GM23338 (cell line): ENCODE data around the gene GPR85. TPM values are rescaled to one million over a fixed set of nuclear protein-coding genes. Genes with fewer than 3 reads are reported as not detected.

Experiments used
- CTCF ChIP-seq, 2 experiments: fragments of 200-600 bp in 1 of 2; sonication (generic) in 1 of 2; conservative IDR thresholded peaks; 2 replicates each; pipeline versions ENCODE4 v1.5.1 to v1.6.1; 2016 to 2017; ENCODE audit warnings: antibody characterized with exemption in 2 of 2, low read depth in 2 of 2, mild to moderate bottlenecking in 2 of 2, moderate library complexity in 1 of 2
- EZH2phosphoT487 ChIP-seq: fragments of 200-600 bp; sonication (generic); IDR thresholded peaks from one replicate; pipeline ENCODE4 v1.8.1; 2018; ENCODE audit warnings: antibody characterized with exemption; ENCODE audit not compliant: unreplicated experiment
- JUNB ChIP-seq: IDR thresholded peaks from one replicate; pipeline ENCODE4 v1.6.1; 2016; ENCODE audit warnings: antibody characterized with exemption; ENCODE audit not compliant: unreplicated experiment
- ZNF114 ChIP-seq: fragments of 250-450 bp; sonication (Bioruptor Pico); IDR thresholded peaks from 2 replicates; pipeline ENCODE4 v1.5.0; 2020; ENCODE audit warnings: mild to moderate bottlenecking, moderate library complexity
- ZNF331 ChIP-seq: fragments of 250-450 bp; sonication (Bioruptor Pico); IDR thresholded peaks from 2 replicates; pipeline ENCODE4 v1.5.0; 2020; ENCODE audit warnings: low read depth, mild to moderate bottlenecking, moderate library complexity
- ZNF462 ChIP-seq: fragments of 250-450 bp; sonication (Bioruptor Pico); IDR thresholded peaks from 2 replicates; pipeline ENCODE4 v1.5.0; 2020; ENCODE audit warnings: mild to moderate bottlenecking, moderate library complexity
- polyA plus RNA-seq: library from polyadenylated mRNA; unstranded; fragments of >200 nt; fragmentation: Nextera tagmentation; extraction: Ambion mirVana; gene quantifications from 2 replicates; pipeline ENCODE4 v1.2.1, GENCODE V29; 2016
- total RNA-seq: library from RNA; depleted of rRNA; stranded (reverse); fragments of >200 nt; shearing (Covaris generic); gene quantifications from 2 replicates; pipeline ENCODE4 v1.2.3, GENCODE V29; 2014
- TF ChIP-seq, protein P1 (sequence below): IDR thresholded peaks from 2 replicates; pipeline ENCODE4 v1.6.1; 2016; ENCODE audit warnings: antibody characterized with exemption

GPR85 gene
- total and polyA plus RNA-seq, 2 experiments from 2014 or later: 0.16 to 0.35 TPM

DNA sequence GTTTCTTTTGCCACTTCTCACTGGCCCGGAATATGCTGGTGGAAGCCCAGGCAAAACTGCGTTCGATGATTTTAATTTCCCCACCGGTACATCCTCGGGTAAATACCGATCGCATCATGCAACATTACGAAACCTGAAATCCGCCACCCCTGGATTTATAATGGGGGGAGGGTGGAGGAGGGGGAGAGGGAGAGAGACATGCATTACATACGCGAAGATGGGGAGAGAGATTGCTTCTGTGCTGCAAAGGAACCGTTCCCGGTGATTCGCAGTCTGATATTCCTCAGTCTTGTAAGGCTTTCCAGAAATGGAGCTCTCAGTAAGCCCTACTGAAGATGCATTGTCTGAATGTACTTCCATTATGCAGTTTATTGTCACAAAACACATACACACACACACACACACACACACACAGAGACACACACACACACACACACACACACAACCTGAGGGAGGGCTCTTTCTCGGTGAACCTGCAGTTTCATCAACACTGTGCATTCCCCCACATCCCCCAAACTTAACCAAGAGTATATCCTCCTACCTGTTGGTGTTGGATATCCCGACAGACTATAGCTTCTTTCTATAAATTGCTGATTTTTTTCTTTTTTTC, 741 bp downstream of the GPR85 start (continued):
- no peak for TF ChIP-seq ZNF462 (CRISPR knock-in tag)
- TF ChIP-seq ZNF114 (CRISPR knock-in tag): no peak
- TF ChIP-seq, protein P1, sequence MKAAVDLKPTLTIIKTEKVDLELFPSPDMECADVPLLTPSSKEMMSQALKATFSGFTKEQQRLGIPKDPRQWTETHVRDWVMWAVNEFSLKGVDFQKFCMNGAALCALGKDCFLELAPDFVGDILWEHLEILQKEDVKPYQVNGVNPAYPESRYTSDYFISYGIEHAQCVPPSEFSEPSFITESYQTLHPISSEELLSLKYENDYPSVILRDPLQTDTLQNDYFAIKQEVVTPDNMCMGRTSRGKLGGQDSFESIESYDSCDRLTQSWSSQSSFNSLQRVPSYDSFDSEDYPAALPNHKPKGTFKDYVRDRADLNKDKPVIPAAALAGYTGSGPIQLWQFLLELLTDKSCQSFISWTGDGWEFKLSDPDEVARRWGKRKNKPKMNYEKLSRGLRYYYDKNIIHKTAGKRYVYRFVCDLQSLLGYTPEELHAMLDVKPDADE: no peak
- no peak for TF ChIP-seq ZNF331
- no peak for TF ChIP-seq JUNB
- TF ChIP-seq EZH2phosphoT487: no peak
- TF ChIP-seq CTCF (conservative IDR thresholded peaks at IDR 0.05; ENCODE audit: low read depth in 2 of 2): no peak
